ENCODE data around the gene RCCD1. TPM values are rescaled to one million over a fixed set of nuclear protein-coding genes. Genes with fewer than 3 reads are reported as not detected.
"Not testable (repeated sequence)": the region's sequence is repeated elsewhere in the genome, so short reads cannot be mapped to it uniquely, and the experiment has no call there.

The RCCD1 gene
- total RNA-seq, 8 experiments from 2014 or later, result 5.7 to 16.8 (median 6.7) TPM

- ATAC-seq (replicated peaks in 6 of 8); H3K27ac ChIP-seq; H3K4me3 ChIP-seq; H3K4me1 ChIP-seq (replicated peaks in 1 of 2); in situ Hi-C loops (cut with MboI; ENCODE audit: low pct_unique_long_range_greater_than_20kb in 2 of 9, low sequenced_read_pairs in 9 of 9, unreplicated experiment in 9 of 9): not testable (repeated sequence)
- 89 to 100% (median 95%) methylated on average over 2 to 7 of the region's 10 CpGs for WGBS, 10 experiments
These were observed 27.9 kb upstream of the RCCD1 start for GRCh38 chr15:90926766-90927165.

GRCh38 chr15:90928106-90928505, 26.6 kb upstream of the RCCD1 start:
- ATAC-seq (replicated peaks in 6 of 8); H3K4me3 ChIP-seq; H3K27ac ChIP-seq; in situ Hi-C loops (cut with MboI; ENCODE audit: low pct_unique_long_range_greater_than_20kb in 2 of 9, low sequenced_read_pairs in 9 of 9, unreplicated experiment in 9 of 9); H3K4me1 ChIP-seq (replicated peaks in 1 of 2): not testable (repeated sequence)
- 86 to 100% (median 100%) methylated on average over 1 to 7 of the region's 7 CpGs; no CpG with 5 or more reads in 2 of the 10 experiments for WGBS, 10 experiments

GRCh38 chr15:90929246-90930019, 25.3 kb upstream of the RCCD1 start:
- Histone ChIP-seq H3K27ac (no peak overlapping the region), H3K4me1 (replicated peaks in 1 of 2) (peaks cover 3 to 9% of the 10 kb centered on the region in 2 donors), H3K4me3 (no peak overlapping the region)
- in situ Hi-C loops (cut with MboI; ENCODE audit: low pct_unique_long_range_greater_than_20kb in 2 of 9, low sequenced_read_pairs in 9 of 9, unreplicated experiment in 9 of 9), result no loop called here
- peak in 2 of 8 experiments; percentile 1 for ATAC-seq (replicated peaks in 6 of 8)
- 46 to 96% (median 90%) methylated on average over 9 to 21 of the region's 21 CpGs for WGBS, 10 experiments

- WGBS, 10 experiments, result 39 to 100% (median 86%) methylated on average over 1 to 9 of the region's 15 CpGs; no CpG with 5 or more reads in 3 of the 10 experiments
- no peak for ATAC-seq (replicated peaks in 6 of 8)
- Histone ChIP-seq H3K27ac (no peak overlapping the region), H3K4me3 (peak overlapping the region in 1 of 5 donors; percentile 61), H3K4me1 (replicated peaks in 1 of 2) (peaks cover 5 to 11% of the 10 kb centered on the region in 2 donors)
- in situ Hi-C loops (cut with MboI; ENCODE audit: low pct_unique_long_range_greater_than_20kb in 2 of 9, low sequenced_read_pairs in 9 of 9, unreplicated experiment in 9 of 9), result no loop called here
These were observed 23.7 kb upstream of the RCCD1 start for GRCh38 chr15:90930861-90931574.

GRCh38 chr15:90931575-90931827, 23.2 kb upstream of the RCCD1 start:
- ATAC-seq (replicated peaks in 6 of 8), result no peak
- in situ Hi-C loops (cut with MboI; ENCODE audit: low pct_unique_long_range_greater_than_20kb in 2 of 9, low sequenced_read_pairs in 9 of 9, unreplicated experiment in 9 of 9), result no loop called here
- 17 to 51% (median 32%) methylated on average over 1 to 6 of the region's 6 CpGs; no CpG with 5 or more reads in 6 of the 10 experiments for WGBS, 10 experiments
- peak overlapping the region in 4 of 5 donors; percentile 56 to 85 (median 69) for H3K4me3 ChIP-seq
- peaks cover 8 to 16% of the 10 kb centered on the region in 2 donors for H3K4me1 ChIP-seq (replicated peaks in 1 of 2)
- no peak overlapping the region for H3K27ac ChIP-seq

- ATAC-seq (replicated peaks in 6 of 8), result peak; percentile 28 to 53 (median 40)
- WGBS, 10 experiments, result 0 to 80% (median 4%) methylated on average over 1 to 17 of the region's 52 CpGs; no CpG with 5 or more reads in 4 of the 10 experiments
- Histone ChIP-seq H3K4me1 (replicated peaks in 1 of 2) (peaks cover 8 to 18% of the 10 kb centered on the region in 2 donors), H3K27ac (peak within 1 kb of the TSS; percentile 7 to 38), H3K4me3 (peak within 1 kb of the TSS; percentile 56 to 85 (median 77))
- in situ Hi-C loops (cut with MboI; ENCODE audit: low pct_unique_long_range_greater_than_20kb in 2 of 9, low sequenced_read_pairs in 9 of 9, unreplicated experiment in 9 of 9), result no loop called here
These were observed 22.6 kb upstream of the RCCD1 start, which contains the start of gene HDDC3 for GRCh38 chr15:90931828-90932659. TSS of gene HDDC3 (minus strand) at chr15:90932549. CDS start at chr15:90932540, 9 bp downstream.

- ATAC-seq (replicated peaks in 6 of 8), result no peak
- no peak overlapping the region for H3K27ac ChIP-seq
- 15 to 80% (median 23%) methylated on average over 1 to 5 of the region's 5 CpGs; no CpG with 5 or more reads in 7 of the 10 experiments for WGBS, 10 experiments
- H3K4me1 ChIP-seq (replicated peaks in 1 of 2), result peaks cover 8 to 18% of the 10 kb centered on the region in 2 donors
- in situ Hi-C loops (cut with MboI; ENCODE audit: low pct_unique_long_range_greater_than_20kb in 2 of 9, low sequenced_read_pairs in 9 of 9, unreplicated experiment in 9 of 9), result no loop called here
- peak overlapping the region; percentile 56 to 85 (median 77) for H3K4me3 ChIP-seq
These were observed 22.1 kb upstream of the RCCD1 start for GRCh38 chr15:90932660-90932991.

GRCh38 chr15:90933301-90933700, 21.4 kb upstream of the RCCD1 start:
- H3K27ac ChIP-seq, result no peak overlapping the region
- ATAC-seq (replicated peaks in 6 of 8), result no peak

GRCh38 chr15:90934256-90934948, 20.3 kb upstream of the RCCD1 start:
- in situ Hi-C loops (cut with MboI; ENCODE audit: low pct_unique_long_range_greater_than_20kb in 2 of 9, low sequenced_read_pairs in 9 of 9, unreplicated experiment in 9 of 9), result no loop called here
- peak; percentile 8 to 52 (median 44) for ATAC-seq (replicated peaks in 6 of 8)
- 0 to 10% (median 0%) methylated on average over 1 to 4 of the region's 19 CpGs; no CpG with 5 or more reads in 5 of the 10 experiments for WGBS, 10 experiments
- Histone ChIP-seq H3K4me1 (replicated peaks in 1 of 2) (peaks cover 8 to 18% of the 10 kb centered on the region in 2 donors), H3K27ac (peak overlapping the region in 1 of 2 donors; percentile 17), H3K4me3 (peak overlapping the region; percentile 49 to 83 (median 74))

More at GRCh38 chr15:90933301-90933700, 21.4 kb upstream of the RCCD1 start:
- 0 to 100% (median 0%) methylated on average over 1 of the region's 1 CpG; no CpG with 5 or more reads in 6 of the 10 experiments for WGBS, 10 experiments
- H3K4me1 ChIP-seq (replicated peaks in 1 of 2), result peaks cover 8 to 18% of the 10 kb centered on the region in 2 donors
- no peak overlapping the region for H3K4me3 ChIP-seq
- in situ Hi-C loops (cut with MboI; ENCODE audit: low pct_unique_long_range_greater_than_20kb in 2 of 9, low sequenced_read_pairs in 9 of 9, unreplicated experiment in 9 of 9), result no loop called here

GRCh38 chr15:90934949-90935751, 19.5 kb upstream of the RCCD1 start, which contains the start of gene UNC45A:
TSS of gene UNC45A (plus strand) at chr15:90935285. CDS start at chr15:90935325, 40 bp downstream.
- peak within 1 kb of the TSS; percentile 67 for H3K27ac ChIP-seq

GRCh38 chr15:90936823-90937222, 17.9 kb upstream of the RCCD1 start:
- no peak for ATAC-seq (replicated peaks in 6 of 8)
- peaks cover 8 to 15% of the 10 kb centered on the region in 2 donors for H3K4me1 ChIP-seq (replicated peaks in 1 of 2)
- 0 to 86% (median 67%) methylated on average over 1 of the region's 1 CpG; no CpG with 5 or more reads in 3 of the 10 experiments for WGBS, 10 experiments
- in situ Hi-C loops (cut with MboI; ENCODE audit: low pct_unique_long_range_greater_than_20kb in 2 of 9, low sequenced_read_pairs in 9 of 9, unreplicated experiment in 9 of 9), result no loop called here
- no peak overlapping the region for H3K4me3 ChIP-seq
- H3K27ac ChIP-seq, result no peak overlapping the region

More at GRCh38 chr15:90934949-90935751, 19.5 kb upstream of the RCCD1 start, which contains the start of gene UNC45A:
- H3K4me3 ChIP-seq, result peak within 1 kb of the TSS; percentile 49 to 83 (median 74)
- 0% methylated on average over 1 to 6 of the region's 65 CpGs; no CpG with 5 or more reads in 7 of the 10 experiments for WGBS, 10 experiments
- in situ Hi-C loops (cut with MboI; ENCODE audit: low pct_unique_long_range_greater_than_20kb in 2 of 9, low sequenced_read_pairs in 9 of 9, unreplicated experiment in 9 of 9), result no loop called here
- peak; percentile 64 to 86 (median 82) for ATAC-seq (replicated peaks in 6 of 8)
- H3K4me1 ChIP-seq (replicated peaks in 1 of 2), result peaks cover 8 to 18% of the 10 kb centered on the region in 2 donors

Data from motor neuron (in vitro differentiated cells).